HG03439 (cell line): ENCODE results near the gene CORIN.
"Not testable (repeated sequence)": the region's sequence is repeated elsewhere in the genome, so short reads cannot be mapped to it uniquely, and the experiment has no call there.

Experiments used
- ATAC-seq: cut with Tn5 transposase; IDR thresholded peaks from one replicate; pipeline ENCODE4 v1.9.1; 2021; ENCODE audit warnings: mild to moderate bottlenecking, moderate library complexity; ENCODE audit not compliant: unreplicated experiment

Gene CORIN

GRCh38 chr4:47731182-47731581 lies 106.7 kb downstream of the CORIN start:
- ATAC-seq = no peak

- no peak for ATAC-seq
Observed at GRCh38 chr4:47729131-47729680, 108.7 kb downstream of the CORIN start.

- ATAC-seq = no peak
Observed at GRCh38 chr4:47721892-47722575, 115.8 kb downstream of the CORIN start.

GRCh38 chr4:47721485-47721884 lies 116.4 kb downstream of the CORIN start:
- no peak for ATAC-seq

GRCh38 chr4:47720787-47721186 lies 117.1 kb downstream of the CORIN start:
- ATAC-seq = no peak

- no peak for ATAC-seq
Observed at GRCh38 chr4:47719576-47719975, 118.3 kb downstream of the CORIN start.

- no peak for ATAC-seq
Observed at GRCh38 chr4:47718696-47719095, 119.2 kb downstream of the CORIN start.

- ATAC-seq = no peak
Observed at GRCh38 chr4:47717188-47717587, 120.7 kb downstream of the CORIN start.

- ATAC-seq = no peak
Observed at GRCh38 chr4:47715716-47716416, 122.0 kb downstream of the CORIN start.

- ATAC-seq = no peak
Observed at GRCh38 chr4:47714269-47714668, 123.6 kb downstream of the CORIN start.

- no peak for ATAC-seq
Observed at GRCh38 chr4:47713129-47713834, 124.6 kb downstream of the CORIN start.

- ATAC-seq = no peak
Observed at GRCh38 chr4:47711646-47712045, 126.2 kb downstream of the CORIN start.

GRCh38 chr4:47711183-47711582 lies 126.7 kb downstream of the CORIN start:
- no peak for ATAC-seq

GRCh38 chr4:47706352-47706751 lies 131.5 kb downstream of the CORIN start:
- ATAC-seq = not testable (repeated sequence)

- ATAC-seq = no peak
Observed at GRCh38 chr4:47705326-47705981, 132.4 kb downstream of the CORIN start.

GRCh38 chr4:47704693-47705325 lies 133.1 kb downstream of the CORIN start:
- ATAC-seq = no peak

GRCh38 chr4:47703956-47704355 lies 133.9 kb downstream of the CORIN start:
- ATAC-seq = no peak

- no peak for ATAC-seq
Observed at GRCh38 chr4:47703008-47703407, 134.9 kb downstream of the CORIN start.

- ATAC-seq = no peak
Observed at GRCh38 chr4:47701286-47701685, 136.6 kb downstream of the CORIN start.

- ATAC-seq = no peak
Observed at GRCh38 chr4:47698837-47699236, 139.0 kb downstream of the CORIN start.

GRCh38 chr4:47696823-47697222 lies 141.0 kb downstream of the CORIN start:
- no peak for ATAC-seq
